ENCODE data around the gene MFRP. TPM values are rescaled to one million over a fixed set of nuclear protein-coding genes. Genes with fewer than 3 reads are reported as not detected.

Gene MFRP
- total RNA-seq, 1 experiment from 2014 or later, result not detected

DNA sequence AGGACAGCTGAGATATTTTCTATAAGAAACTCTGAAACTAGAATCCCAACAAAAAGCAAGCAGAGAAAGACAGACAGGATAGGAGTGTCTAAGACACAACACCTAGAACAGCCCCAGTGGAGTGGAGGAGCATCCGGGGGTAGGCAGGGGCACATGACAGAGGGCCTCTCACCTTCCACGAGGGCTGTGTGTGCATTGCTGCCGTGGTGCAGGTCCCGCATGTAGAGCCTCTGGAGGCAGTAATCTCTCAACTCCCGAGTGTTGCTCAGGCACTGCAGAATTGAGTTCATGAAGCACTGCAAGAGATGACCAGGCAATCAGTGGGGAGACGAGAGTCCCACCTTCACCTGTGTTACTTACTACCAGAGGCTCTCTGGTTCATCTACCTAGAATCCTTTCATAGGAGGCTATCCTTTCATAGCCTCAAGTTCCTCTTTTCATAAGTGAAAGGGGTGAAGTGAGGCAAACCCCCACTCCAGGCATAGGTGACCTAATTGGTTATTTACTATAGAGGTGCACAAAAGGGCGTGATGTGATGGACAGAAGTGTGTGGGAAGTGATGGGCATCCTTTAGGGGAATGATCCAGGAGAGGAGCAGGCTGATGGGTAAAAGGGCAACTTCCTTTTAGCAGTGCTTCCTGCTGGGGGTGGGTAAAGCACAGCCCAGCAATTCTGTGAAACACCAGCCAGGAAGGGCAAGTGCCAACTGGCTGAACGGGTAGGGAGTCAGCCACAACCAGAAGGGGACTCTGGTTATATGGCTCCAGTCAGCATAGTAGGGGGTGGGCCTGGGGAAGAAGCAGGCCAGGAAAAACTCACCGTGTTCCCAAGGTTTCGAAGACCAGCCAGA, 13.1 kb upstream of the MFRP start:
- no peak for DNase-seq (ENCODE audit: low read depth)

DNA sequence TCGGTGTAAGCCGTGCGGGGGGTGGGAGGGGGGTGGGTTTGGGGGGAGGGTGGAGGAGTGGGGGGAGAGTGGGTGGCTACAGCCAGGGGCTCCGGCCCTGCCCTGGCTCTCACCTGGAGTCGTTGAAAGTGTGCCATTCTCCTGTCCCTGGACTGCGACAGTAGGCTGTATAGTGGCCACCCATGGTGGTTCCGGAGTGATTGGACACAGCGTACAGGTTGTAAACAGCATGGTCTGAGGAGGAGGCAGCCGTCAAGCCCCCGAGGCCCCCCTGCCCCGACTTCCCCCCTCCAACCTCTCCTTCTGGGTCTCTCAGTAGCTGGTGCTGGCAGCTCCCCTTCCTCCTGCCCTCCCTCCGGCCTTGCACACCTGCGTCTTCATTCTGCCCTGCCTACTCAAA, 10.6 kb upstream of the MFRP start:
- no peak for DNase-seq (ENCODE audit: low read depth)

GRCh38 chr11:119356349-119357031, 10.0 kb upstream of the MFRP start:
- peak; percentile 62 for DNase-seq (ENCODE audit: low read depth)

DNA sequence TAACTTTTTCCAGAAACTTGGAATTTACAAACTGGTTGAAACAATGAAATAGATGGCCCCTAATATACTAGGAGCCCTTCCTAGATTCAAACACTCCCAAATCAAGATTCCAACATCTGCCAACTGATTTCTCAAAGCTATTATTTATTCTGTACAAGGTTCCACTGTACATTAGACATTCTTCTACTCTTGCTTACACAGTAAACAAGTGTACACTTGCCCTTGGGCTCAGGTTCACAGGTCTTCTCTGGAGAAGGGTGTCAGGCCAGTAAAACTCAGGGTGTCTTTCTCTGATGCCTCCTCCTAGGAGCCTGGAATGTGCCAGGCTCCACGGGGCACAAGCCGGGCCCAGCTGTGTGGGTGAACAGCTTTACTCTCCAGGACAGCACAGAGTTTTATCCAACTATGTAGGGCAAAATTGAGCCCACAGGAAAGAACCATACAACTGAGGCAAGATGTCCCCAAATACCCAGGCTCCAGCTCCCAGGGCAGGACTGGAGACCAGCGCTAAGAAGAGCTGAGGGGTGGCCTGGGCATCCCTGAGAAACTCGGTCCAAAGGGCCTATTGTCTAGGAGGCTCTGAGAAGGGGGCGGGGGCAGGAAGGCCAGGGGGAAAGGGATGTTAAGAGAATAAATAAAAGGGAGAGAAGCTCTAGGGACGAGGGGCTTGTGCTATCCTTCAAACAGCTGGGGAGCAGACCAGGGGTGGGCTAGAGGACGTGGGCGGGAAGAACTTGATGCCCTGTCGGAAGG, 8.8 kb upstream of the MFRP start:
- no peak for DNase-seq (ENCODE audit: low read depth)

DNA sequence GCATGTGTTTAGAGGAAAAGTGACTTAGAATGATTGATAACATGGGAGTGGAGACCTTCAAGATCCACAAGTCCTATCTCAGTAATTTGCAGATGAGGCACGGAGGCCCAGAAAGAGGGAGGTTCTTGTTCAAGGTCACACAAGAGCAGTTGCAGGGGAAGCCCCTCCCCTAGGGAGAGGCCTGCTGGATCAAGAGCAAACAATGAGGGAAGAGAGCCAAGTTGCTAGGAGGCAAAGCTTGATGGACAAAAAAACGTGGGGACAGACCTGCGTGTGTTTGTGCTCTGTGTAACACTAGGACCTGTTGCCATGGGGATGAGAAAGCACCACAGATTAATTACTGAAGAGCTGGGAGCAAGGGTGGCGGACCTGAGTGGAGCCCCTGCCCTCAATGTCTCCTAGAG, 6.4 kb upstream of the MFRP start:
- peak; percentile 52 for DNase-seq (ENCODE audit: low read depth)

DNA sequence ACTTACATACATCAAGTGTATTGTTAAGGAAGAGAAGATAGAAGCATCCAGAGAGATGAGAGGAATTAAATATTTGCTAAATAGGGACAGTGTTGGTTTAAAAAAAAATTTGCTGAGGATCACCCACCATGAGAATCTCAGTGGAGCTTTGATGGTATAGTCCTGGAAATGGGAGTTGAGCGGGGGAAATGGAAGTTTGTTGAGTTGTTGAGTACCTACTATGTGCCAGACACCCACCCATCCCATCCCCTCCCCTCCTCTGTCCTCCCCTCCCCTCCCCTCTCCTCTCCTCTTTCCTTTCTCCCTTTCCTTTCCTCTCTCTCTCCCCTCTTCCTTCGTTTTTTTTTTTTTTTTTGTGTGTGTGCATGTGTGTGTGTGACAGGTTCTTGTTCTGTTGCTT, 4.7 kb upstream of the MFRP start:
- DNase-seq (ENCODE audit: low read depth), result no peak

- DNase-seq (ENCODE audit: low read depth), result no peak
These were observed 3.8 kb upstream of the MFRP start for GRCh38 chr11:119350302-119350701.

GRCh38 chr11:119347940-119348605, 1.6 kb upstream of the MFRP start:
- DNase-seq (ENCODE audit: low read depth), result no peak

DNA sequence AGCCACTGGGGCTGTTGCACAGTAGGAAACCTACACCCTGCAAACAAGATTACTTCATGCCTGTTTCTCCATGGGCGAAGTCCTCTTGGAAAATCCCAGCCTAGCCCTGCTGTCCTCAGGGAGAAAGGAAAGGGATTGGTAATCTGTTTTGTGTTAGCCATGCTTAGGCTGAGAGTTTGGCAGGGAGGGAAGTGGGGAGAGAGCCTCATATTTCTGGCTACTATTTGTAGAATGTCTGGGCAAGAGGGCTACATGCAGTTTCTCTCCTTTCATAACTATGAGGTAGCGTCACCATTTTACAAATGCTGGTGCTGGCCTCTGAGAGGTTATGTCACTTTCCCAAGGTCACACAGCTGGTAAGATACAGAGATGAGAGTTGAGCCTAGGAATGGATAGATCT, 737 bp upstream of the MFRP start:
- no peak for DNase-seq (ENCODE audit: low read depth)

GRCh38 chr11:119345685-119346084, 820 bp downstream of the MFRP start:
- no peak for DNase-seq (ENCODE audit: low read depth)

DNA sequence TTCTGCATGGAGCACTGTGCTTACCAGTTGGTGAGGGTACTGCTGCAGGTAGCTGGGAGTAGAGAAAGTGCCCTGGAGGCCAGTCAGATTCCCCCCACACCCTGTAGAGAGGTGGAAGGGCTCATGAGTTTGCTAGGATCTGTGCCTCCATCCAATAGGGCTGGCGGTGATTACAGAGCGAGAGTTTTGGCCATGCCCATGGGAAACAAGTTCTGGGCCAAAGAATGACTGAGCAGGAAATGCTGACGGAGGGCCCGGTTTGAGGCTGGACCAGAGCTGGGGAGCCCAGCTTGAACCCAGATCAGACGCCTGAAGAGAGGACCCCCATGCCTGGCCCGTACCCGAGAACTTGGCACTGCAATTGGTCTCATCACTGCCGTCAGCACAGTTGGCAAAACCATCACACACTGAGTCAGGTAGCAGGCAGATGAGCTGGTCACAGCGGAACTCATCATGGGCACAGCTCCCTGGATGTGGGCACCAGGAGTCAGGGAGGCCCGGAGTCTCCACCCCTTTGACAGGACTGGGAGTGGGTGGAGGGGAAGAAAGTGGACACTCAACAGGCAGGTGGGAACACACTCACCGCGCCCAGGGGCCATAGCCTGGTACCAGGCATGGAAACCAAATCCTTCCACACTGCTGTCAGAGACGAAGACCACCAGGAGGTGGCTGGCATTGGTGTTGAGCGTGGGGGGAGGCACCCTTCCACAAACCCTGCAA, 2.1 kb downstream of the MFRP start:
- no peak for DNase-seq (ENCODE audit: low read depth)

DNA sequence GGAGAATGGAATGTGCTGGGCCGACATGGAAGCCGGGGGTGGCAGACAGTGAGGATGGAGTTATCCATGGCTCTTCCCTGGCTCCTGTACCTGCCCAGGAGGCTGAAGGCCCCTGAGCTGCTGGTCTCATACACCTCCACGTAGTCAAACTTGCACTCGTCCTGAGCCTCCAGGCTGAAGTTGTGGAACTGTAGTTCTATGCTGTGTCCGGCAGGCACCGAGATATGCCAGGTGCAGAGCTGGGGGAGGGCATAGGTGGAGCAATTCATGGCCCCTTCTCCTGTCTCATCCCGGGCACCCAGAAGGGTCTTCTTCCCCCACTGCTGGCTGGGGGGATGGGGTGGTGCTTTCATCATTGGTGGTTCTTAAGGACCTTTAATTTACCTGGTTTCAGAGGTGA, 2.8 kb downstream of the MFRP start:
- no peak for DNase-seq (ENCODE audit: low read depth)

DNA sequence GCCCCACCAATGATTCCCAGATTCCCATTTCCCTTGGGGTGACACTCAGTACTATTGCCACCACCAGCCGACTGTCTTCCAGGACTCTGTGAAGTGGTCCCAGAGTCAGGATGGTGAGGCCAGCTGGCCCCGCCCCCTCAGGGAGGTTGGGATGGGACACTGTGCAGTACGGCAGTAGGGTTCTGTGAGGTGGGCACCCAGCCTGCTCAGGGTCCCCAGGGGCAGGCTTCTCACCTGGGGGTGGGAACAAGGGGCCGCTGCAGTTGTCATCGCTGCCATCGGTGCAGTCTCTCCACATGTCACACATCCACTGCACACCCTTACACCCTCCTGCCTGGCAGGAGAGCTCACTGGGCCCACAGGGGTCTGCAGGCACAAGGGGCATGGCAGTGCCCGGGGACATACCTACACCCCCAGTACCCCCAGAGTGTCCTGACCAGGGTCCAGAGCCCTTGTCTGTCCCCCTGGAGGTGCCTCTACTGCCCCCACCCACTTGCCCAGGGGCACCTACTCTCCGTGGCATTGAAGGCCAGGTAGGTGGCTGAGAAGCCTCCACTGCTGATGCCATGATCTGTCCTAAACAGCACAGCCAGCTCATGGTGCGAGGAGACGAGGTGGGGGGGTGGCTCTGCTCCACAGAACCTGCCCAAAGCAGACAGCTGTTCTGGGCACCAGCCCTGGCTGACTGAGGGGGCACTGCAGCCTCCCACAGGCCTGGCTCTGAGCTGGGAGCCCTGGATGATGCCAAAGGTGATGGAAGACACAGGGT, 4.0 kb downstream of the MFRP start:
- no peak for DNase-seq (ENCODE audit: low read depth)

DNA sequence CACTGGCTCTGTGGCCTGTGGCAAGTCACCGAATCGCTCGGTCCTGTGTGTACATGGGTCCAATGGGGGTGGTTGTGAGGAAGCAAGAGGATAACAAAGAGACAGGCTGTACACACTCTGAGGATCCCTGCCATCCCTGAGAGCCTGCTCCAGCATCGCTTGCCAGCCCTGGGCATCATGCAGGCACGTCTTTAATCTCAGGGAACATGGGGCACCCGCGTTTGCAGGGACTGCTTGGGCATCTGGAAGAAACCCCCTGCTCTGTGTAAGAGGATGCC, 4.5 kb downstream of the MFRP start:
- DNase-seq (ENCODE audit: low read depth), result no peak

DNA sequence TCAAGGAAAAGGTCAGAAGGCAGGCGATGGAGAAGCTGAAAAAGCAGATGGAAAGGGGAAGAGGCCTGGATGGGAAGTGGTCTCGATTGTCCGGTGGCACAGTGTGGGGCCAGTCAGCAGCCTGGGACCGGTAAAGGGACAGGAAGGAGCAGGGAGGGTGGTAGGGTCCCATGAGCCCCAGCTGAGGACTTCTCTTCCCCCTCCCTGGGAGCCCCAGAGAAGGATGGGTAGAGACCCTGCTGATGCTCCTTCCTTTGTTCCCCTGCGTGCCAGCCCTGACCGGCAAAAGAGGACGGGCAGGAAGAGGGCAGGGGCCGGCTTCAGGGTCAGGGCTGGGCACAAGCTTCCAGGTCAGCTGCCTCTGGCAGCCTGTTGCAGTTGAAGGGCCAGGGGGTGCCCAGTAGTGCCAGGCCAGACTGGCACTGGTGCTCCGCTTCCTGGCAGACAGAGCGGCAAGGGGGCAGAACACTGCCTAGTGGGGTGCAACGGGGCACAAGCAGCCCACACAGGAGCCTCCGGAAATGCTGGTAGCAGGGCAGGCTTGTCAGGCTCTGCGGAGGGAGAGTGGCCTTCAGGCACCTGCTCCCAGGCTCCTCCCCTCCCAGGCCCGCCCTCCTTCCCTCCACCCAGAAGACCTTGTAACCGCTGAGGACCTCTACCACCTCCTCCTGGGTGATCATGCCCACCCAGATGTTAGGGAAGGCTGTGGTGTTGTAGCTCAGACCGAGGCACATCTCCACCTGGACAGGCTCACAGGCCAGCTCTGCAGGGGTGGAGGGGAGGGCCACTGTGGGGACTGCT, 5.1 kb downstream of the MFRP start:
- no peak for DNase-seq (ENCODE audit: low read depth)

DNA sequence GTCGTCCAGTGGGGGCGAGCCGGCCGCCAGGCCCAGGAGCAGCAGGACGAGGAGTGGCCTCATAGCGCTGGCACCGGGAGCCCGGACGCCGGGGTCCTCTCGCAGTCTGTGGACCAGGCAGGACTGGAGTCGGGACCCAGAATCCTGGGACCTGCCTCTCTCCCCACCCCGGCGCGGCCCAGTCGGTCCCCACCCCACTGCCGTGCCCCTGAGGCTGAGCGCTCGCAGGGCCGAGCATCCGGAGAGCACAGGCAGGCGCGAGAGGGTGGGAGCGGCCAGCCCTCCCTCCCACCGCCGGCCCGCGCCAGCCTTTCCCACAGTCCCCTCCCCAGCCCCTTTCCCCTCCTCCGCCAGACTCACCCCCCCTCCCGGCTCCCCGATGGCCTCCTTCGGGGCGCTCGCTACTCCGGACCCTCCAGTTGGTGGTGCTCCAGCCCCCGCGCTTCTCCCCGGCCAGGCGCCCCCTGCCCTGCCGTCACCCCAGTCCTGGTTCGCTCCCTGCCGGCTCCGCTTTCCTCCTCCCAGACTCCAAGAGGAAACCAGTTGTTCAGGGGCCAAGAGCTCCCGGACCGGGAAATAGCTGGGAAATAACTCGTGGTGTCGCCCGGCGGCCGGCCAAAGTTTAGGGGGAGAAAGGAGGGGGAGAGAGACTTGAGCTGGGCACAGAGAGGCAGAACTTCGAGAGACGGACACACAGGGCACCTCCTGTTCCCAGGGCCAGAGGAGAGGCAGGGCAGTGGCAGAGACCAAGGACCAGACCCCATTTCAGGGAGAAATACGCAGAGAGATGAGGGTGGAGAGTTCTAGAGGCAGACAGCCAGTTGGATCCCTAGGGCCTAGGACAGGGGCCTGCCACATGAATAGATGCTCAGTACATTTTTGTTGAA, 5.9 kb downstream of the MFRP start, which contains the start of gene C1QTNF5:
Gene C1QTNF5, minus strand, starts transcription at position 549 of the 887 bp plus-strand sequence. Its CDS starts 486 bp downstream, at position 63.
- peak; percentile 61 for DNase-seq (ENCODE audit: low read depth)

DNA sequence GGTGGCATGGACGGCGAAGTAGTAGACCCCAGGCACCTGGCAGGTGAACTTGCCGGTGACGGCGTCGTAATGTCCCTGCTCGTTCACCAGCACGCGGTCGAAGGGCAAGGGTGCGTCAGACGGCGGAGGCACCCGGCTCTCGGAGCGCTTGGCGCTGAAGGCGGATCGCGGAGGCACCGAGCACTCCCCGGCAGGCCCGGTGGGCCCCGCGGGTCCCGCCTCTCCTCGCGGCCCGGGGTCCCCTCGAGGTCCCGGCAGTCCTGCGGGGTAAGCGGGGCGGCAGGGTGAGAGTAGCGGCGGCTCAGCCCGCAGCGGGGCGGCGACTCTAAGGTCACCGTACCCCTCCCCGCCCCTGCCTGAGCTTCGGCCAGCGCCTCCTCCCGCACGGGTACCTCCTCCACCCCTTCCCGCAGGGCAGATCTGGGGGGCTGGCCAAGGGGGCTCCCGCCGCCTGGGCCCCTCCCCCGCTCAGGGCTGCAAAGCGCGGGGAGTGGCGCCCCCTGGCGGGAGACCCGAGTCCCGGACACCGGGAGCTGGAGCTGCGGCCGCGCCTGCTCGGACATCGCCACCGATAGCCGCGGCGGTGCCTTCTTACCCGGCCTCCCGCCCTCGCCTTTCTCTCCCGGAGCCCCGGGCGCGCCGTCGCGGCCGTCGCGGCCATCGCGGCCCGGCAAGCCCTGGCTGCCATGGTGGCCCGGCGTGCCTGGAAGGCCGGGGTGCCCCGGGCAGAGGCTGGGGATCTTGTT, 6.7 kb downstream of the MFRP start:
- DNase-seq (ENCODE audit: low read depth), result peak; percentile 54

- no peak for DNase-seq (ENCODE audit: low read depth)
These were observed 7.4 kb downstream of the MFRP start for GRCh38 chr11:119338965-119339588.
